ENCODE results near the gene LLGL1. TPM values are rescaled to one million over a fixed set of nuclear protein-coding genes. Genes with fewer than 3 reads are reported as not detected.
A peak's percentile ranks its signal among the peaks of the same experiment; 100 is the strongest.

LLGL1 gene
- total and polyA plus RNA-seq, 8 donors: 3.4 to 8.4 (median 5.0) TPM

DNA sequence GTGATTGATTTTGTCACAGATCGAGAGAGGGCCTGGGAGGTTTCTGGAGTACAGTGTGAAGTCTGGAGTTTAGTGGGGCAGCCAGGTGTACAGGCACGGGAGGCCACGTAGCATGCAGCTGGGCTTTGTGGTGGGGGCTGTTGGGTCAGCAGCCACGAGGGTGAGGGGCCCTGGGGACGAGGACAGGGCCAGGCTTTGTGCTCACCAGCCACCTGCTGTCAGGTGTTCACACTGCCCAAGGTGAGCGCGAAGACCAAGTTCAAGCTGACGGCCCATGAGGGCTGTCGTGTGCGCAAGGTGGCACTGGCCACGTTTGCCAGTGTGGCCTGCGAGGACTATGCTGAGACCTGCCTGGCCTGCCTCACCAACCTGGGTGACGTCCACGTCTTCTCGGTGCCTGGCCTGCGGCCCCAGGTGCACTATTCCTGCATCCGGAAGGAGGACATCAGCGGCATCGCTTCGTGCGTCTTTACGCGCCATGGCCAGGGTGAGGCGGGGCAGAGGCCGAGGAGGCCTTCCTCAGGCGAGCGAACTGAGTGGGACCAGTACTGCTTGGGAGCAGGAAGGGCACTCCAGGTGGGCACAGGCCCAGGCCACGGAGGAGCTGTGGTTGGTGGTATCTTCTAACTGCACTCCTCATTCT, 15.9 kb downstream of the LLGL1 start:
- no peak for ATAC-seq
- Histone ChIP-seq H3K27ac (no peak overlapping the region), H3K4me3 (no peak overlapping the region), H3K27me3 (no peaks in the 10 kb centered on the region), H3K4me1 (no peaks in the 10 kb centered on the region), H3K9me3 (no peaks in the 10 kb centered on the region), H3K36me3 (peaks cover 6 to 17% (median 11%) of the 10 kb centered on the region in 3 donors)
- WGBS, 2 donors: 84 to 85% methylated on average over 28 of the region's 28 CpGs
- no peak for FAIRE-seq
- intact Hi-C loops (cut with DNase I): no loop called here
- TF ChIP-seq, protein P1, sequence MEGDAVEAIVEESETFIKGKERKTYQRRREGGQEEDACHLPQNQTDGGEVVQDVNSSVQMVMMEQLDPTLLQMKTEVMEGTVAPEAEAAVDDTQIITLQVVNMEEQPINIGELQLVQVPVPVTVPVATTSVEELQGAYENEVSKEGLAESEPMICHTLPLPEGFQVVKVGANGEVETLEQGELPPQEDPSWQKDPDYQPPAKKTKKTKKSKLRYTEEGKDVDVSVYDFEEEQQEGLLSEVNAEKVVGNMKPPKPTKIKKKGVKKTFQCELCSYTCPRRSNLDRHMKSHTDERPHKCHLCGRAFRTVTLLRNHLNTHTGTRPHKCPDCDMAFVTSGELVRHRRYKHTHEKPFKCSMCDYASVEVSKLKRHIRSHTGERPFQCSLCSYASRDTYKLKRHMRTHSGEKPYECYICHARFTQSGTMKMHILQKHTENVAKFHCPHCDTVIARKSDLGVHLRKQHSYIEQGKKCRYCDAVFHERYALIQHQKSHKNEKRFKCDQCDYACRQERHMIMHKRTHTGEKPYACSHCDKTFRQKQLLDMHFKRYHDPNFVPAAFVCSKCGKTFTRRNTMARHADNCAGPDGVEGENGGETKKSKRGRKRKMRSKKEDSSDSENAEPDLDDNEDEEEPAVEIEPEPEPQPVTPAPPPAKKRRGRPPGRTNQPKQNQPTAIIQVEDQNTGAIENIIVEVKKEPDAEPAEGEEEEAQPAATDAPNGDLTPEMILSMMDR (IDR thresholded peaks at IDR 0.05): no peak
- peak in 1 of 6 donors; percentile 65 for DNase-seq

DNA sequence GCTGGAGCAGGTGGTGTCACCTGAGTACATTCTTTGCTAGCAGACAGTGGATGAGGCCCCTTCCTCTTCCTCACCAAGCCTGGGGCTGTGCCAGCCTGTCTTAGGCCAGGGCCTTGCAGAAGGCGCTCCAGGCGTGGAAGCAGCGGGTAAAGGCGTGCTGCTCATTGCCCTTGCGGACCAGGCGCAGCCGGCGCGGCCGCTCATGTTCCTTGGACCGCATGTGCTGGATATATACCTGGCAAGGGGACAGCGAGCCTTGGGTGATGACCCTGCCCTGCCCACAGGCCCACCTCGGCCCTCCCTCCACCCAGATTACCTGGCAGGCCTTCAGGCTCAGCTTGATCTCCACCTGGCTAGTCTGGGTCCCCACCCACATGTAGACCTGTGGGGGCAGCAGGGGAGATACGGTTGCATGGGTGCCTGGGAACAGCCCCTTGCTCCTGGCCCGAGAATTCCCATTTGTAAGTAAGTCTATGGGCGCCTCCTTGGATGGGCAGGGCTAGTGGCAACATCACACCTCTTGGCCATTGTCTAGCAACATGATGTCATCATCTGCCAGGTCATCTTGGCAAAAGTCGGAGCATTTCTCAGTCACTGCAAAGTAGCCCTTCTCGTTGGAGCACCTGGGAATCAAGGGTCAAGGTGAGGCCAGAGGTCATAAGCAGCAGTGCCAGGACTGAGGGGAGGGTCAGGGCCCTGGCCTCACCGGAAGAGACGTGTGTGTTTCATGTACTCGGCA, 19.8 kb downstream of the LLGL1 start:
- Histone ChIP-seq H3K4me3 (no peak overlapping the region), H3K9me3 (no peaks in the 10 kb centered on the region), H3K27ac (no peak overlapping the region), H3K4me1 (no peaks in the 10 kb centered on the region), H3K27me3 (no peaks in the 10 kb centered on the region), H3K36me3 (peaks cover 6 to 31% (median 11%) of the 10 kb centered on the region in 3 donors)
- 91% methylated on average over 21 of the region's 21 CpGs for WGBS, 2 donors
- FAIRE-seq (no peak), DNase-seq (peak in 1 of 6 donors; percentile 71), ATAC-seq (no peak)
- intact Hi-C loops (cut with DNase I): no loop called here
- TF ChIP-seq, protein P1 (IDR thresholded peaks at IDR 0.05): no peak

DNA sequence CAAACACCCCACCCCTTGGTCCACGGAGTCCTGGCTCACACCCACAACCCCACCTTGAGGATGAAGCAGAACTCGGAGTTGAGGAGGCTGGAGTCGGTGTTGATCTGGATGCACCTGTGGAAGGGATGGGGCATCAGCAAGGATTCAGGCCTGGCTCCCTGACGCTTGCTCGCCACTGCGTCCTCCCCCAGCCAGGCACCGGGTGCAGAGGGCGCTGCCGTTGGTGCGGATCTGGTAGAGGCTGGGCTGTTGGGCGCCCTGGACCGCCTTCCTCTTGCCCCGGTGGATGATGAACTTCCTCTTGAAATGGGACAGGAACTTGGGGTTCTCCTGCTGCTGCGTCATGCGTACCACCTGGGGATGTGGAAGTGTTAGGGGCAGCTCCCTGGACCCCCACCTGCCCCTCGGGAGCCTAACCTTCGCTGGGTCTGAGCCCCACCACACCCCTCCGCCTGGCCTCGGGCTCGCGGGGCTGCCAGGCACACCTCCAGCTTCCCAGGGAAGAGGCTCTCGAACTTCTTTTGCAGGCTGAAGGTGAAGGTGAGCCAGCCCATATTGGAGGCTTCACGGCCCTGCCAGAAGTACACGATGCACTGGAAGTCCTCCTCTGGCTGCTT, 20.8 kb downstream of the LLGL1 start:
- Histone ChIP-seq H3K4me1 (no peaks in the 10 kb centered on the region), H3K27me3 (no peaks in the 10 kb centered on the region), H3K27ac (no peak overlapping the region), H3K4me3 (no peak overlapping the region), H3K9me3 (no peaks in the 10 kb centered on the region), H3K36me3 (peaks cover 7 to 40% (median 16%) of the 10 kb centered on the region in 3 donors)
- intact Hi-C loops (cut with DNase I): no loop called here
- FAIRE-seq (no peak), ATAC-seq (no peak), DNase-seq (peak in 1 of 6 donors; percentile 67)
- TF ChIP-seq, protein P1 (IDR thresholded peaks at IDR 0.05): no peak
- 92 to 93% methylated on average over 21 to 24 of the region's 24 CpGs for WGBS, 2 donors

DNA sequence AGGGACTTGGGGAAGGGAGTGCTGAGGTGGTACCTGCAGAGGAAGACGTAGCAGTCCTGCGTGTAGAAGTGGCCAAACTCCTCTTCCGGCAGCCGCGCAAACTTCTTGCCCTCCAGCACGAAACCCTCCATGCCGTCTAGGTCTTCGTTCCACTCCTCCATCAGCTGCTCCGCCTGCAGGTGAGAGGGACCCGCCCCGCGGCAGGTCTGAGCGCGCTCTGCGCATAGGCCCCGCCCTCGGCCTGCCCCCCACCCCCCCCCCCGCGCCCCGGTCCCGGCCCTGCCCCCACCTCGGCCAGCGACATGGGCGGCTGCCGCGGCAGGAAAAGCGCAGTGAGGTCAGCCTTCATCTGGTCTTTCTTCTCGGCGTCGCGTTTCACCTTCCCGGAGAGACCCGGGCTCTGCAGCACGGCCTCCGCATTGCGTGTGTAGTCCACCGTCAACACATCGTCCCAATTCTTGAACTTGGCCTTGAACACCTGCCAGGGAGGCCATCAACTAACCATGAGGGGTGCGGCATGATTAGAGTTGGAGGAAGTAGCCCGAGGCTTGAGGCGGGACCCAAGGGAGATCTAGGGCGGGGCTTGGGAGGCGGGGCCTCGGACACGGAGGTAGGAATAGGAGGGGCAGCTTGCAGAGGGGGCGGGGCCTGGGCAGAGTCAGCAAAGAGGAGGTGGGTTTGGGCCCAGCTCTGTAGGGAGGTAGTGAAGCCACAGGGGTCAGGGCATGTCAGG, 21.6 kb downstream of the LLGL1 start:
- Histone ChIP-seq H3K36me3 (peaks cover 9 to 48% (median 24%) of the 10 kb centered on the region in 3 donors), H3K4me3 (no peak overlapping the region), H3K27me3 (no peaks in the 10 kb centered on the region), H3K4me1 (no peaks in the 10 kb centered on the region), H3K27ac (peak overlapping the region in 1 of 4 donors; percentile 23), H3K9me3 (no peaks in the 10 kb centered on the region)
- no peak for FAIRE-seq
- intact Hi-C loops (cut with DNase I): no loop called here
- TF ChIP-seq, protein P1 (IDR thresholded peaks at IDR 0.05): no peak
- WGBS, 2 donors: 39 to 49% methylated on average over 43 to 46 of the region's 46 CpGs
- DNase-seq: peak in 5 of 6 donors; percentile 51 to 88 (median 74)
- ATAC-seq: peak; percentile 36 to 78 (median 68)

All from pancreas (tissue), 10 donors.